Raji (cell line): Measurements from ENCODE around the gene LHPP.

Experiments used
- POLR2A ChIP-seq: IDR thresholded peaks from 2 replicates; pipeline ENCODE4 v1.6.1; 2011; ENCODE audit warnings: low read depth, low read length, control low read depth; ENCODE audit not compliant: insufficient read depth

The LHPP gene

DNA sequence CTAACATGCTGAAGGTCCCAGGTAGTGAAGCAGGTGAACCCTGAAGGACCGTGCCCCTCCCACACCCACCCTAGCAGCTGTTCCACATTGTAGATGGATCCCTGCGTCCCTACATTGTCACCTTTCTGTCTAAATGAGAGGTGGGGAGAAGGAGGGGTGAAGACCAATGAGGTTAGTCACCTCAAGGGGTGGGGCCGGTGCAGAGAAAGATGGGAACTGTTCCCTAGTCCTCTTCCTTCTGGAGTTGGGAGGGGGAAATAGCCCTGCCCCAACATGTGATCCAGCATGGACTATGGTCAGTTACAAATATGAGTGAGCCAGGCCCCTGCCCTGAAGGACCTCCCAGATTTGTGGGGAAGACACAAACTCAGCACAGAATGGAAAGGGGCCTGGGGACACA is 124.5 kb downstream of the LHPP start:
- TF ChIP-seq POLR2A, result no peak

- no peak for TF ChIP-seq POLR2A
Measured at GRCh38 chr10:124587811-124588211, 126.2 kb downstream of the LHPP start.

DNA sequence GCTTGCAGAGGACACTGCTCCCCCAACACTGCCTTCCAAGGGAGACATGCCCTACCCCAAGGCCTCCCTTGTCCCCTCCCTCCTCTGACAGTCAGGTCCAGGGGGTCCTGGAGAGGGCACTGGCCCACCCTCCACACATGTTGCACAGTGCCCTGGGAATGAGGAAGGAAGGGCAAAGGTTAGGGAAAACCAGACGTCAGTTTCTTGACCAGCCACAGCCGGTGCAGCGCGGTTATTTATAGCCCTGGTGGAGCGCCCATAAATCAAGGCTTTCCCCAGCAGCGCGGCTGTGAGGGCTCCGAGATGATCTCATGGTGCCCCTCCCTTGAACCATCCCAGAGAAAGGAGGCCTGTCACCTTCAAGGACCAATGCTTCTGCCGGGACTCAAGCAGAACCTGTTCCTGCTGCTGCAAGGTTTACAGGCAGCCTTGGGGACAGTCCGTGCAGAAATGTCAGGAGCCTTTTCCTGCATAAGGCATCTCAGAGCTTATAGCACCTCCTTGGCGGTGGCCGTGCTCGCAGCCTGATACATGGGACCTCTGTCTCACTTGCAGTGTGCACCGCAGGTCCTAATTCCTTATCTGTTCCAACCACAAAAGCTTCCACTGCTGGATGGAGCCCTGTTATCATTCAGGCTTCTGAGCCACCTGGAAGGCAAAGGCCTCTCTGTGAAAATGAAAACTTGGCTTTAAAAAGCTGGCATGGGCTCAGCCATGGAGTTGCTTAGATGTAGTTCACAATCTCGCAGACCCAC is 127.3 kb downstream of the LHPP start:
- no peak for TF ChIP-seq POLR2A

DNA sequence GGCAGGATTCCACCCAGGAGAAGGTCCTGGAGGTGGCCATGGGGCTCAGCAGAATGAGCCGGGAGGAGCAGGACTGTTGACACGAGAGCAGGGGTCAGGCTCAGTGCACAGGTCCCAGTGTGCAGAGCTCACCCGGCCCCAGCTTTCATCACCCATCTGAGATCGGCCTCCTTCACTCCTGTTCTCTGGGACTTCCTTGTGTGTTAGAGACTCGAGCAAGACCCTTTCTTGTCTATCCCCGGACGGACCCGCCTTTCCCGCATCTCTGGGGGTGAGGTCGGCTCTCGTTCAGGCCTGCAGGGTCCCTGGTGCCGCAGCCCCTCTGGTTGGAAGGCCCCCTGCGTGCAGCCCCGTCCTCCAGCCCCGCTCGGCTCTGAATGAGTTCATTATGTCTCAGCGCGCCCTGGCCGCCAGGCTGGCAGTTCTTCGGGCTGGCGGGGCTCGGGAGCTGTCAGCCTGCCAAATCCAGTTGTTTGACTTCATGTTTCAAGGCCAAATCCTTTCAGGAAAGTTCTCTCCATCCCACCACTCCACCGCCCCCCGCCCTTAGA is 127.9 kb downstream of the LHPP start:
- no peak for TF ChIP-seq POLR2A

DNA sequence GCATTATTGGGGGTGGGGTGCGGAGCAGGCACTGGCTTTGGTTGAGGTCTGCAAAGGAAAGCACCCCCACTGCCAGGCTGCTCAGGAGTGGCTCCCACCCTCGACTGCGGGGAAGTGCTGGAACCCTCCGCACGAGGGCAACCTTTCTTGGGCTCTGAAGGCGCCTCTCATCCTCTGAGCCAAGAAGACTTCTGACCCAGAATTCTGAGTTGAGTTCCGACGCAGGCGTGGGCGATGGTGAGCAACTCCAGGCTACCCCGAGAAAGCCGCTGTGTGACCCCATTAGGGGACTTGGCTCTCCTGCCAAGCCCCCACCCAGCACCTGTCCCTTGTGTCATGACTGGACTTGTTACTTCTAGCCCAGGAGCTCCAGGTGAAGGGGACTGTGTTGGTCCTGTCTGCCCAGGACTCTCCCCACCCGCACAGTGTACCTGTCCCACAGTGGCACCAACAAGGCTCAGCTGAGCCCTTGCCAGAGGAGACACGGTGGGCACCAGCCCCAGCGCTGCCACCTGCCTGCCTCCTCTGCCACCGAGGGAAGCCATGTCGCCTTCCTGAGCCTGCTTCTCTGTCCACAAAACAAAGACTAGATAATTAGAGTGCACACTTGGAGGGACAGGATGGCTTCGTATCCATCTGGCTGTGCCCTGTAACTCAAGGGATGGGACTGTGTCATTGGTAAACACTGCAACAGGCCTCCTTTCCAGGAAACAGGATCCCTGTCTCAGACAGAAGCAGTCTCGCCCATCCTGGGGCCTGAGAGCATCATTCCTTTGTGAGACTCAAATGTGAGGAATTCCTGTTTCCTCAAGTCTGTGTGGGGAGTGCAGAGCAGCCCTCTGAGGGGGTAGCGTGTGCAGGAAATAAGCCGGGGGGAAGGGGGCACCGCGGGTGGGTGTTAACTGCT is 128.8 kb downstream of the LHPP start:
- TF ChIP-seq POLR2A, result no peak

DNA sequence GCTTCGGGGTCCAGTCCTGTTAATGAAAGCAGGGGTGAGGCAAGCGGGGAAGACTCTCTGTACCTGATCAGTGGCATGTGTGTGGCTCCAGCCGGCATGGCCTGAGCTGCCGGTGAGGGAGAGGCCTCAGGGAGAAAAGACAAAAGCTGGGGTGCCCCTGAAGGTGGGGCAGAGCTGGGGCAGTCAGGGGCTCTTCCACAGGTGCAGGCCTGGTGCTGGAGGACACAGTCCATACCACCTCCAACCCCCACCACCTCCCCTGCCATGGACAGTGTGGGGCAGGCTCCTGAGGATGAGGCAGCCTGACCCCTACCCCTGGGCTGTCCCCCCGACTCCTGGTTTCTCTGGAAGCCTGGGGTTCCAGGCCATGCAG is 129.5 kb downstream of the LHPP start:
- TF ChIP-seq POLR2A, result no peak

DNA sequence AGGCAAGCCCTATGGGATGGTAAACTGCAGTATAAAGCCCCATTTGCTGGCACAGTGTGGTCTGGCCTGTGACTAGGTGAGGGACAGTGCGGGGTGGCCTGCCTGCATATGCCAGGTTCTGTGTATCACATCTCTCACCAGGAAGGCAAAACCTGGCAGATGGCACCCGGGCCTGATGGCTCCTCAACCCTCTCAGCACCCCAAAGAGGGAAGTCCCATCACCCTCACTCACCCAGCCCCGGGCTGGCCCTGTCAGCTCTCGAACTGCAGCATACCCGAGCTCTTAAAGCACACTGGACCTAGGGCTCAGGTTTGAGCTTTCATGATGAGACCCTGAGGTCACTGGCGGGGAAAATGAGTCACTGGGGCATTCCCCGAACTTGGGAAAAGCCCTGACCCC is 130.5 kb downstream of the LHPP start:
- no peak for TF ChIP-seq POLR2A

DNA sequence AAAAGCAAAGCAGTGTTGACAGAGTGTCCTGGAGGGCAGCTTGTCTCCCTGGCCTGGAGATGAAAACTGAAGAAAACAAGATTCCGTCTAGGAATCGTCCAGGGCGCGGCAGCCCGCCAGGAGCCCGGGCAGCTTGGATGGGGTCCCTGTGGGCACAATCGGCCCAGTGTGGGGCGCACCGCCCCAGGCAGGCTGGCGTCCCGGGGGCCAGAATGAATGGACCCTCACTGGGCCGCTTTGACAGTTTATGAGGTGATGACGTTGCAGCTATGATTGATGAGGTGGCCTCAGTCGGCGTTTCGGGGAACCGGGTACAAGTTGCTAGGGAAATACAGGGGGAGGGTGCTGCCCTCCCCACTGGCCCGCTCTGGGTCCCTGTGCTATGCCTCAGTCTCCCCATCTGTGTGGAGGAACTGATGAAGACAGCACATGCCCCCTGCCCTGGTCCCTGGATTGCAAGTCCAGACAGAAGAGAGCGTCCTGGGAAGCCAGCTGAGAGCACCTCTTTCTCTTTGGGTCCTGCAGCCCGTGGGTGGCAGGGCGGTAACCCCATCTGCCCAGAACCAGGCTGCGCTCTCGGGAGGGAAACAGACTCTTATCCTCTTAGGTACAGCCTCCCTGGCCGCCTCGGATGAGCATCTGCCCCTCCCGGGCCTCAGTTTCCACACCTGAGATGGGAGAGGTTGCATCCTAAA is 131.3 kb downstream of the LHPP start:
- no peak for TF ChIP-seq POLR2A

GRCh38 chr10:124593431-124593985 is 131.9 kb downstream of the LHPP start:
- no peak for TF ChIP-seq POLR2A

GRCh38 chr10:124594240-124594639 is 132.6 kb downstream of the LHPP start:
- TF ChIP-seq POLR2A, result no peak

DNA sequence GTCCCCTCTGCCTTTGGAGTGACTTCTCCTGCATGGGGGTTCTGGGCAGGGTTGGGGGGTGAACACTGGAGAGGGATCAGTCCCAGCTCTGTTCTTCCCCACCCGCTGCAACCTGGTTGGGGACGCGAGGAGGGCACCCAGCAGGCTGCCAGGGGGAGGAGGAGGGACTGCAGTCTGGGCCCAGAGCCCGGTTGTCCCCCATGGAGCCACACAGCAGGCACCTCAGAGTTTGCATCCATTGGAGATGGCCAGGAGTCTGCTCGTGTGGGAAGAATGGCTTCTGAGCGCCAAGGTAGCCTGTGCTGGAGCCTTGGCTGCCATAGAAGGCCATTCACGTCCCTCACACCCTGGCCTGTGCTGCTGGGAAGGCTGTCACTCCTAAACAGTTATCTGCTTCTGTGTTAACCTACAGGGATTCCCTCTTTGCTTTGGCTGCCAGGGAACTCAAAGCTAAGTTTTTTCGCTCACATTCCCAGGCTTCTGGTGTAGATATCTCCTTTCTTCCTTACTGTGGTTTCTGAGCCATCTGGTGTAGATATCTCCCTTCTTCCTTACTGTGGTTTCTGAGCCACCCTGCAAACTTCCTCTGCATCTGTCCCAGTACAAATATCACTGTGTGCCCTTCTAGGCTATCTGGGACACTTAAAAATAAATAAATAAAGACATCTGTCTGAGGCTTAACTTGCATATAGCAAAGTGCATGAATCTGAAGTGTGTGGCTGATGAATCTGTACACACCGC is 133.7 kb downstream of the LHPP start:
- TF ChIP-seq POLR2A, result no peak

- TF ChIP-seq POLR2A, result no peak
Measured at GRCh38 chr10:124596116-124596785, 134.6 kb downstream of the LHPP start.

DNA sequence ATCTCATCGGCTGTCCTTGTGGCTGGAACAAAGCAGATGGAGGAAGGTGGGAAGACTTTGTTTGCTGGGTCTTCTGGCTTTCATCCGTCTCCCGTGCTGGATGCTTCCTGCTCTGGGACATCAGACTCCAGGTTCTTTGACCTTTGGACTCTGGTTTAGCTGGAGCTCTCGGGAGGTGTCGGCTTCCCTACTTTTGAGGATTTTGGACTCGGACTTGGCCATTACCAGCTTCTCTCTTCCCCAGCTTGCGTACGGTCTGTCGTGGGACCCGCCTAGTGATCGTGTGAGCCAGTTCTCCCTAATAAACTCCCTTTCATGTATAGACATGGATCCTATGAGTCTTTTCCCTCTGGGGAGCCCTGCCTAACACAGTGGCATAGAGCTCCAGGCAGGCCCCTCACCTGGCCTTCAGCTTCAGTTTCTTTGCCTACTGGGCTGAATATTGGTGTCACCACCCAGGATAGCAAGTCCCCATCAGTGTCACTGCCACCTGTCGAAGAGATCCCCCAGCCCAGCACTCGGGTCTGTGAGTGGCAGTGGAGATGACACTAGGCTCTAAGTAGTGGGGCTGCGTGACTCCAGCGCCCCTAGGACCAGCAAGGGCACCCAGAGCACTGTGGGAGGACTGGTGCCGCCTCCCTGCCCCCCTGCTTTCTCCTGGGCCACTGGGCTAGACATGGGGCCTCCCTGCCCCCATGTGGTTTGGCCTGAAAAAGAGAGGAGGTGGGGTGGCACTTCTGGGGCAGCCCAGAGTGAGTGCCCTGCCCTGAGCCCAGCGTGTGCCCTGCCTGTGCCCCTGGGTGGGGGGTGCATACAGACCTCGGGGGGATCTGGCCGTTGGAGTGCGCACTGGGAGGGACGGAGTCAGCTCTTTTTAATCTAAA is 135.6 kb downstream of the LHPP start:
- TF ChIP-seq POLR2A, result no peak
